ENCODE results near the gene C3orf52. TPM values are rescaled to one million over a fixed set of nuclear protein-coding genes. Genes with fewer than 3 reads are reported as not detected.

C3orf52 gene
- total and polyA plus RNA-seq, 10 of the 15 experiments (the other 5 are each of a cell fraction or from before 2014, with no cell fraction given), result 0.15 to 1.9 (median 0.73) TPM

DNA sequence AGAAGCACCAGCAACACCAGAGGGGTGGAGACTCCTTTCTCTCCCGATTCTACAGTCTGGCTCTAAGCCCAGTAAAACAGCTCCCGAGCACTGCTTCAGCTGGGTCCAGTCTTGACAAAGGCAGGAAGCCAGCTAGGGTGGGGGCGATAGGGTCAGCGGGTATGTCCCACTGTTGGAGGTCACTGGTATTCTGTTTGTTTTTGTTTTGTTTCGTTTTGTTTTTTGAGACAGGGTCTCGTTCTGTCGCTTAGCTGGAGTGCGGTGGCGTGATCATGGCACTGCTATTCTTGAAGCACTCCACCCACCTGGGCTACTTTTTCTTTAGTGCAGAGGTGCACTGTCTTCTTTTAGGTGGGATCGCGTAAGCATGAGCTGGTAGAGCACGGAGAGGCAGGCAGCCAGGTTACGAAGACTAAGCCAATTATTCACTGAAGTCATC is 30.6 kb downstream of the C3orf52 start (continued):
- TF ChIP-seq IKZF1 (conservative IDR thresholded peaks at IDR 0.05) (peak; percentile 29; the same call in 1 of the 2 replicates), MYC (IDR thresholded peaks at IDR 0.05; ENCODE audit: insufficient read depth, insufficient read length, insufficient replicate concordance, low read length, severe bottlenecking) (no peak), RELA (IDR thresholded peaks at IDR 0.05; ENCODE audit: borderline replicate concordance, partially characterized antibody) (peak; percentile 15)

DNA sequence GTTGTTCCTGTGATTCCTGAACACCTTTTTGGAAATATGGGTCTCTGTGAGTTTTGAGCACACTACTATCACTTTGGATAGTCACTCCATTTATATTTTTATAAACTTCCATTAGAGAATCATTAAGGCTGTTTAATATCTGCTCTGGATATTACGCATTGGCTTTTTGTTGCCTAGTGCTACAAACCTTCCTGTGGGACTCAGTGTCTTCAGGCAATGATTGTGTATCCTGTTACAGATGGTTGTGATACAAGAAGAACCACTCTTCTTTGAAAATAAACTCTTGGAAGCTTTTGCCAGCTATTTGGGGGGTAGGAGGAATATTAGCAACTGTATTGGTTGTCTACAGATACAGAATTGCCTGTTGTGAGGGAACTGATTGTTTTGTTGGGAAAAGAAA is 31.2 kb downstream of the C3orf52 start:
- in situ Hi-C loops (cut with MboI) (no loop called here), intact Hi-C loops (cut with micrococcal nuclease; ENCODE audit: unreplicated experiment) (loop anchor here (10.0 kb wide), 1 partner anchor 857 kb away; the partner anchor contains the start of gene CD200R1)
- Histone ChIP-seq H3K4me3 (peak overlapping the region; percentile 48; the same call in 1 of the 2 replicates), H3K79me2 (ENCODE audit: control insufficient read depth, insufficient read depth, low read length) (peaks cover 36% of the 10 kb centered on the region), H2AFZ (ENCODE audit: control insufficient read depth, low read depth, low read length) (no peak overlapping the region), H3K9ac (ENCODE audit: control insufficient read depth, insufficient read depth, low read length) (peak overlapping the region; percentile 79), H3K4me1 (ENCODE audit: control insufficient read depth, insufficient read depth, low read length) (peaks cover 93% of the 10 kb centered on the region), H3K36me3 (ENCODE audit: control insufficient read depth in 2 of 2, insufficient read depth in 2 of 2, low read length in 1 of 2) (peaks cover 0 to 2% of the 10 kb centered on the region in 2 experiments; a peak in 2 of 4 replicates), H3K9me3 (replicated peaks; ENCODE audit: control insufficient read depth, insufficient read depth, low read length) (no peaks in the 10 kb centered on the region), H3K27me3 (replicated peaks in 1 of 2; ENCODE audit: control insufficient read depth in 2 of 2, insufficient read depth in 2 of 2, low read length in 1 of 2) (no peaks in the 10 kb centered on the region), H3K27ac (ENCODE audit: control insufficient read depth, insufficient read depth) (peak overlapping the region; percentile 95), H3K4me2 (ENCODE audit: control insufficient read depth, insufficient read depth) (peak overlapping the region; percentile 53), H4K20me1 (ENCODE audit: control insufficient read depth, insufficient read depth) (no peaks in the 10 kb centered on the region)
- ATAC-seq (no peak), DNase-seq (ENCODE audit: low read depth, low spot score) (no peak), FAIRE-seq (no peak)
- TF ChIP-seq POU2F2 (IDR thresholded peaks at IDR 0.05; ENCODE audit: borderline replicate concordance, low read depth, low read length) (no peak), LARP7 (IDR thresholded peaks at IDR 0.05) (no peak)
- TF ChIP-seq, protein P1, sequence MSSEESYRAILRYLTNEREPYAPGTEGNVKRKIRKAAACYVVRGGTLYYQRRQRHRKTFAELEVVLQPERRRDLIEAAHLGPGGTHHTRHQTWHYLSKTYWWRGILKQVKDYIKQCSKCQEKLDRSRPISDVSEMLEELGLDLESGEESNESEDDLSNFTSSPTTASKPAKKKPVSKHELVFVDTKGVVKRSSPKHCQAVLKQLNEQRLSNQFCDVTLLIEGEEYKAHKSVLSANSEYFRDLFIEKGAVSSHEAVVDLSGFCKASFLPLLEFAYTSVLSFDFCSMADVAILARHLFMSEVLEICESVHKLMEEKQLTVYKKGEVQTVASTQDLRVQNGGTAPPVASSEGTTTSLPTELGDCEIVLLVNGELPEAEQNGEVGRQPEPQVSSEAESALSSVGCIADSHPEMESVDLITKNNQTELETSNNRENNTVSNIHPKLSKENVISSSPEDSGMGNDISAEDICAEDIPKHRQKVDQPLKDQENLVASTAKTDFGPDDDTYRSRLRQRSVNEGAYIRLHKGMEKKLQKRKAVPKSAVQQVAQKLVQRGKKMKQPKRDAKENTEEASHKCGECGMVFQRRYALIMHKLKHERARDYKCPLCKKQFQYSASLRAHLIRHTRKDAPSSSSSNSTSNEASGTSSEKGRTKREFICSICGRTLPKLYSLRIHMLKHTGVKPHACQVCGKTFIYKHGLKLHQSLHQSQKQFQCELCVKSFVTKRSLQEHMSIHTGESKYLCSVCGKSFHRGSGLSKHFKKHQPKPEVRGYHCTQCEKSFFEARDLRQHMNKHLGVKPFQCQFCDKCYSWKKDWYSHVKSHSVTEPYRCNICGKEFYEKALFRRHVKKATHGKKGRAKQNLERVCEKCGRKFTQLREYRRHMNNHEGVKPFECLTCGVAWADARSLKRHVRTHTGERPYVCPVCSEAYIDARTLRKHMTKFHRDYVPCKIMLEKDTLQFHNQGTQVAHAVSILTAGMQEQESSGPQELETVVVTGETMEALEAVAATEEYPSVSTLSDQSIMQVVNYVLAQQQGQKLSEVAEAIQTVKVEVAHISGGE (CRISPR knock-in tag; IDR thresholded peaks at IDR 0.05), result 0 out of 2 replicates have a peak, but pooled peaks have one; percentile 2
- ChIA-PET SMC1A (ENCODE audit: uncharacterized antibody, unreplicated experiment) (interaction anchor here (0.5 to 9.4 kb wide), 11 partner anchors 14 to 395 kb away, joined by 3 to 489 read pairs (median 3); partner anchors contain the start of genes GCSAM and SLC9C1), CTCF (interaction anchor here (1.1 to 9.2 kb wide), 4 partner anchors 15 to 414 kb away, joined by 4 to 226 read pairs (median 6); partner anchors contain the start of genes CD200, GCSAM and SLC9C1), RAD21 (ENCODE audit: unreplicated experiment) (interaction anchor here (0.7 to 7.4 kb wide), 12 partner anchors 14 to 396 kb away, joined by 3 to 457 read pairs (median 5); partner anchors contain the start of genes BTLA, CD200 and GCSAM), POLR2A (interaction anchor here (0.6 to 9.4 kb wide), 9 partner anchors 13 to 381 kb away, joined by 3 to 345 read pairs (median 4); partner anchors contain the start of gene GCSAM)
- 90% methylated on average over 1 of the region's 1 CpG for WGBS (ENCODE audit: insufficient coverage, insufficient replicate concordance, low lambda C conversion rate, missing lambda C conversion rate)
- no TSS peak for BruUV-seq (replicated peaks)
